H1 (cell line): ENCODE measurements around the gene ADPRHL1.

Source experiments
- EZH2 ChIP-seq: fragments of 200-600 bp; sonication (generic); IDR thresholded peaks from 2 replicates; pipeline ENCODE4 v1.7.1; 2012; ENCODE audit warnings: low read depth, mild to moderate bottlenecking, moderate library complexity, low read length, inconsistent platforms; ENCODE audit not compliant: severe bottlenecking
- POLR2A ChIP-seq, 2 experiments: IDR thresholded peaks; 1 replicate in 1 of 2; 2 replicates in 1 of 2; pipeline ENCODE4 v1.6.1; 2011; ENCODE audit warnings: low read depth in 2 of 2, low read length in 2 of 2, mild to moderate bottlenecking in 2 of 2; ENCODE audit errors: control extremely low read depth in 1 of 2
- SRF ChIP-seq: IDR thresholded peaks from 2 replicates; pipeline ENCODE4 v1.6.1; 2011; ENCODE audit warnings: mild to moderate bottlenecking, low read depth, low read length, moderate library complexity
- SUZ12 ChIP-seq: fragments of 200-600 bp; sonication (generic); IDR thresholded peaks from 2 replicates; pipeline ENCODE4 v1.6.1; 2012; ENCODE audit warnings: mild to moderate bottlenecking, inconsistent platforms, low read length, moderate library complexity, mixed read lengths
- YY1 ChIP-seq: IDR thresholded peaks from 2 replicates; pipeline ENCODE4 v1.6.1; 2011; ENCODE audit warnings: low read depth, mild to moderate bottlenecking, low read length
- TF ChIP-seq, protein P1 (sequence below), 3 experiments: IDR thresholded peaks; 1 replicate in 2 of 3; 2 replicates in 1 of 3; pipeline versions ENCODE4 v1.5.1 to v1.6.1; 2011; ENCODE audit warnings: low read length in 3 of 3, mild to moderate bottlenecking in 3 of 3, inconsistent platforms in 2 of 3, low read depth in 1 of 3, moderate library complexity in 1 of 3; ENCODE audit not compliant: insufficient read depth in 1 of 3; ENCODE audit errors: control extremely low read depth in 1 of 3
- TF ChIP-seq, protein P2 (sequence below): IDR thresholded peaks from 2 replicates; pipeline ENCODE4 v1.6.1; 2012; ENCODE audit warnings: inconsistent platforms

DNA sequence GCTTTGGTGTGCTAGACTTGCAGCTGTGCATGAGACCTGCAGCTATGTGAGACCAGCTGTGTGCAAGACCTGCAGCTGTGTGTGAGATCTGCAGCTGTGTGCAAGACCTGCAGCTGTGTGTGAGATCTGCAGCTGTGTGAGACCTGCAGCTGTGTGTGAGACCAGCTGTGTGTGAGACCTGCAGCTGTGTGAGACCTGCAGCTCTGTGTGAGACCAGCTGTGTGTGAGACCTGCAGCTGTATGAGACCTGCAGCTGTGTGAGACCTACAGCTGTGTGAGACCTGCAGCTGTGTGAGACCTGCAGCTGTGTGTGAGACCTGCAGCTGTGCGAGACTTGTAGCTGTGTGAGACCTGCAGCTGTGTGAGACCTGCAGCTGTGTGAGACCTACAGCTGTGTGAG is 43.9 kb upstream of the ADPRHL1 start:
- TF ChIP-seq, protein P1, sequence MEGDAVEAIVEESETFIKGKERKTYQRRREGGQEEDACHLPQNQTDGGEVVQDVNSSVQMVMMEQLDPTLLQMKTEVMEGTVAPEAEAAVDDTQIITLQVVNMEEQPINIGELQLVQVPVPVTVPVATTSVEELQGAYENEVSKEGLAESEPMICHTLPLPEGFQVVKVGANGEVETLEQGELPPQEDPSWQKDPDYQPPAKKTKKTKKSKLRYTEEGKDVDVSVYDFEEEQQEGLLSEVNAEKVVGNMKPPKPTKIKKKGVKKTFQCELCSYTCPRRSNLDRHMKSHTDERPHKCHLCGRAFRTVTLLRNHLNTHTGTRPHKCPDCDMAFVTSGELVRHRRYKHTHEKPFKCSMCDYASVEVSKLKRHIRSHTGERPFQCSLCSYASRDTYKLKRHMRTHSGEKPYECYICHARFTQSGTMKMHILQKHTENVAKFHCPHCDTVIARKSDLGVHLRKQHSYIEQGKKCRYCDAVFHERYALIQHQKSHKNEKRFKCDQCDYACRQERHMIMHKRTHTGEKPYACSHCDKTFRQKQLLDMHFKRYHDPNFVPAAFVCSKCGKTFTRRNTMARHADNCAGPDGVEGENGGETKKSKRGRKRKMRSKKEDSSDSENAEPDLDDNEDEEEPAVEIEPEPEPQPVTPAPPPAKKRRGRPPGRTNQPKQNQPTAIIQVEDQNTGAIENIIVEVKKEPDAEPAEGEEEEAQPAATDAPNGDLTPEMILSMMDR (IDR thresholded peaks at IDR 0.05; ENCODE audit: control extremely low read depth in 1 of 3, insufficient read depth in 1 of 3, low read depth in 1 of 3, low read length in 3 of 3): no peak
- TF ChIP-seq POLR2A (IDR thresholded peaks at IDR 0.05; ENCODE audit: control extremely low read depth in 1 of 2, low read depth in 2 of 2, low read length in 2 of 2): no peak
- TF ChIP-seq SRF: no peak
- no peak for TF ChIP-seq EZH2
- TF ChIP-seq YY1: no peak
- TF ChIP-seq, protein P2, sequence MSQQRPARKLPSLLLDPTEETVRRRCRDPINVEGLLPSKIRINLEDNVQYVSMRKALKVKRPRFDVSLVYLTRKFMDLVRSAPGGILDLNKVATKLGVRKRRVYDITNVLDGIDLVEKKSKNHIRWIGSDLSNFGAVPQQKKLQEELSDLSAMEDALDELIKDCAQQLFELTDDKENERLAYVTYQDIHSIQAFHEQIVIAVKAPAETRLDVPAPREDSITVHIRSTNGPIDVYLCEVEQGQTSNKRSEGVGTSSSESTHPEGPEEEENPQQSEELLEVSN: no peak
- no peak for TF ChIP-seq SUZ12
